Adipocyte (in vitro differentiated cells): ENCODE data around the gene TTC1.

ENCODE experiments used
- DNase-seq: peaks from one replicate; pipeline ENCODE4 v3.0.0-alpha.2; 2015; ENCODE audit warnings: low read depth
- H3K27me3 ChIP-seq: replicated peaks from 2 replicates; pipeline ENCODE4 v1.7.0; 2013; ENCODE audit warnings: mild to moderate bottlenecking, low read length, moderate library complexity; ENCODE audit not compliant: control insufficient read depth, insufficient read depth
- H3K36me3 ChIP-seq: 2 replicates; pipeline ENCODE4 v1.7.0; 2013; ENCODE audit warnings: low read length, mild to moderate bottlenecking, moderate library complexity; ENCODE audit not compliant: control insufficient read depth, insufficient read depth, severe bottlenecking
- H3K4me1 ChIP-seq: 2 replicates; pipeline ENCODE4 v1.7.0; 2013; ENCODE audit warnings: mild to moderate bottlenecking, low read length, moderate library complexity; ENCODE audit not compliant: control insufficient read depth, insufficient read depth
- H3K4me3 ChIP-seq: 2 replicates; pipeline ENCODE4 v1.7.0; 2013; ENCODE audit warnings: mild to moderate bottlenecking, low read length, moderate library complexity
- H3K9ac ChIP-seq: 2 replicates; pipeline ENCODE4 v1.7.0; 2013; ENCODE audit warnings: mild to moderate bottlenecking, low read length, moderate library complexity
- H3K9me3 ChIP-seq: 2 replicates; pipeline ENCODE4 v1.7.0; 2013; ENCODE audit warnings: mild to moderate bottlenecking, low read length, moderate library complexity; ENCODE audit not compliant: control insufficient read depth

Gene TTC1

GRCh38 chr5:159972538-159973362 lies 36.2 kb upstream of the TTC1 start:
- DNase-seq: no peak
- Histone ChIP-seq H3K27me3 (peaks cover 2% of the 10 kb centered on the region), H3K36me3 (no peaks in the 10 kb centered on the region), H3K4me1 (peaks cover 18% of the 10 kb centered on the region), H3K9me3 (no peaks in the 10 kb centered on the region), H3K9ac (no peak overlapping the region), H3K4me3 (no peak overlapping the region)

GRCh38 chr5:159975462-159976019 lies 33.4 kb upstream of the TTC1 start:
- H3K4me3 ChIP-seq: no peak overlapping the region
- H3K9ac ChIP-seq: no peak overlapping the region
- DNase-seq: peak; percentile 87
- H3K27me3 ChIP-seq: peaks cover 6% of the 10 kb centered on the region
- no peaks in the 10 kb centered on the region for H3K36me3 ChIP-seq
- no peaks in the 10 kb centered on the region for H3K9me3 ChIP-seq
- peaks cover 13% of the 10 kb centered on the region for H3K4me1 ChIP-seq

GRCh38 chr5:159976921-159977320 lies 32.0 kb upstream of the TTC1 start:
- peaks cover 14% of the 10 kb centered on the region for H3K4me1 ChIP-seq
- no peaks in the 10 kb centered on the region for H3K9me3 ChIP-seq
- no peaks in the 10 kb centered on the region for H3K36me3 ChIP-seq
- peaks cover 6% of the 10 kb centered on the region for H3K27me3 ChIP-seq
- DNase-seq: no peak
- no peak overlapping the region for H3K9ac ChIP-seq
- no peak overlapping the region for H3K4me3 ChIP-seq

- Histone ChIP-seq H3K36me3 (no peaks in the 10 kb centered on the region), H3K9me3 (no peaks in the 10 kb centered on the region), H3K4me3 (no peak overlapping the region), H3K27me3 (peaks cover 6% of the 10 kb centered on the region), H3K4me1 (peaks cover 15% of the 10 kb centered on the region), H3K9ac (no peak overlapping the region)
- no peak for DNase-seq
Observed at GRCh38 chr5:159978358-159978757, 30.6 kb upstream of the TTC1 start.

GRCh38 chr5:159982421-159983173 lies 26.3 kb upstream of the TTC1 start:
- Histone ChIP-seq H3K36me3 (no peaks in the 10 kb centered on the region), H3K9me3 (no peaks in the 10 kb centered on the region), H3K4me3 (no peak overlapping the region), H3K9ac (no peak overlapping the region), H3K27me3 (peaks cover 23% of the 10 kb centered on the region), H3K4me1 (peaks cover 9% of the 10 kb centered on the region)
- no peak for DNase-seq

- H3K4me1 ChIP-seq: peaks cover 6% of the 10 kb centered on the region
- H3K36me3 ChIP-seq: no peaks in the 10 kb centered on the region
- peak; percentile 82 for DNase-seq
- H3K4me3 ChIP-seq: peak overlapping the region; percentile 82
- H3K9me3 ChIP-seq: no peaks in the 10 kb centered on the region
- H3K9ac ChIP-seq: no peak overlapping the region
- H3K27me3 ChIP-seq: peaks cover 36% of the 10 kb centered on the region
Observed at GRCh38 chr5:159987031-159987674, 21.8 kb upstream of the TTC1 start.

- Histone ChIP-seq H3K9me3 (peaks cover 11% of the 10 kb centered on the region), H3K4me1 (peaks cover 6% of the 10 kb centered on the region), H3K9ac (no peak overlapping the region), H3K36me3 (no peaks in the 10 kb centered on the region), H3K27me3 (peaks cover 34% of the 10 kb centered on the region), H3K4me3 (no peak overlapping the region)
- peak; percentile 29 for DNase-seq
Observed at GRCh38 chr5:159990506-159990905, 18.4 kb upstream of the TTC1 start.

- H3K36me3 ChIP-seq: no peaks in the 10 kb centered on the region
- DNase-seq: no peak
- H3K27me3 ChIP-seq: peaks cover 19% of the 10 kb centered on the region
- H3K9me3 ChIP-seq: peaks cover 11% of the 10 kb centered on the region
- no peak overlapping the region for H3K9ac ChIP-seq
- no peak overlapping the region for H3K4me3 ChIP-seq
- no peaks in the 10 kb centered on the region for H3K4me1 ChIP-seq
Observed at GRCh38 chr5:159992566-159992965, 16.4 kb upstream of the TTC1 start.

GRCh38 chr5:159993194-159993593 lies 15.7 kb upstream of the TTC1 start:
- no peak for DNase-seq
- H3K9me3 ChIP-seq: peaks cover 11% of the 10 kb centered on the region
- peak overlapping the region; percentile 27 for H3K4me3 ChIP-seq
- no peaks in the 10 kb centered on the region for H3K36me3 ChIP-seq
- H3K27me3 ChIP-seq: peaks cover 15% of the 10 kb centered on the region
- no peak overlapping the region for H3K9ac ChIP-seq
- H3K4me1 ChIP-seq: no peaks in the 10 kb centered on the region

- no peaks in the 10 kb centered on the region for H3K4me1 ChIP-seq
- H3K9me3 ChIP-seq: peaks cover 11% of the 10 kb centered on the region
- H3K36me3 ChIP-seq: no peaks in the 10 kb centered on the region
- DNase-seq: no peak
- no peak overlapping the region for H3K9ac ChIP-seq
- H3K27me3 ChIP-seq: no peaks in the 10 kb centered on the region
- H3K4me3 ChIP-seq: no peak overlapping the region
Observed at GRCh38 chr5:159995907-159996306, 13.0 kb upstream of the TTC1 start.

- Histone ChIP-seq H3K4me1 (no peaks in the 10 kb centered on the region), H3K27me3 (no peaks in the 10 kb centered on the region), H3K4me3 (no peak overlapping the region), H3K36me3 (no peaks in the 10 kb centered on the region), H3K9ac (no peak overlapping the region), H3K9me3 (no peaks in the 10 kb centered on the region)
- DNase-seq: no peak
Observed at GRCh38 chr5:160001457-160001856, 7.5 kb upstream of the TTC1 start.
